Neuronal stem cell (in vitro differentiated cells): Measurements from ENCODE around the gene PRRC1.

Experiments
- DNase-seq: peaks from one replicate; pipeline ENCODE4 v3.0.0-alpha.2; 2013; ENCODE audit warnings: low spot score
- H2AFZ ChIP-seq: one replicate; pipeline ENCODE4 v1.6.1; 2013; ENCODE audit warnings: mild to moderate bottlenecking, low read length, inconsistent platforms
- H2AK5ac ChIP-seq: 2 replicates; pipeline ENCODE4 v1.6.1; 2013; ENCODE audit warnings: low read depth, mild to moderate bottlenecking, inconsistent platforms, low read length, moderate library complexity, mixed read lengths
- H2BK120ac ChIP-seq: 2 replicates; pipeline ENCODE4 v1.6.1; 2013; ENCODE audit warnings: low read depth, mild to moderate bottlenecking, inconsistent platforms, low read length, moderate library complexity, mixed read lengths
- H2BK12ac ChIP-seq: one replicate; pipeline ENCODE4 v1.6.1; 2013; ENCODE audit warnings: low read length, inconsistent platforms
- H2BK15ac ChIP-seq: 2 replicates; pipeline ENCODE4 v1.6.1; 2013; ENCODE audit warnings: mild to moderate bottlenecking, low read length, inconsistent platforms, mixed read lengths
- H2BK5ac ChIP-seq: one replicate; pipeline ENCODE4 v1.6.1; 2013; ENCODE audit warnings: inconsistent platforms, mild to moderate bottlenecking, low read length, moderate library complexity
- H3K14ac ChIP-seq: one replicate; pipeline ENCODE4 v1.6.1; 2013; ENCODE audit warnings: low read length, inconsistent platforms
- H3K18ac ChIP-seq: 2 replicates; pipeline ENCODE4 v1.6.1; 2013; ENCODE audit warnings: low read length, inconsistent platforms
- H3K23ac ChIP-seq: 2 replicates; pipeline ENCODE4 v1.6.1; 2013; ENCODE audit warnings: low read depth, mild to moderate bottlenecking, mixed read lengths, low read length, inconsistent platforms; ENCODE audit not compliant: poor library complexity
- H3K27ac ChIP-seq: replicated peaks from 3 replicates; pipeline ENCODE4 v1.5.1; 2013; ENCODE audit warnings: low read length, inconsistent platforms
- H3K27me3 ChIP-seq, 3 experiments: 2 replicates each; pipeline ENCODE4 v1.6.1; 2013; ENCODE audit warnings: low read length in 3 of 3, mild to moderate bottlenecking in 2 of 3, inconsistent platforms in 1 of 3, low read depth in 1 of 3, mixed read lengths in 1 of 3, moderate library complexity in 1 of 3; ENCODE audit not compliant: control insufficient read depth in 3 of 3, insufficient read depth in 3 of 3
- H3K36me3 ChIP-seq, 2 donors: replicated peaks in 1 of 2; 2 replicates each; pipeline ENCODE4 v1.6.1; 2013; ENCODE audit warnings: low read length in 2 of 2; ENCODE audit not compliant: control insufficient read depth in 2 of 2, insufficient read depth in 2 of 2
- H3K4ac ChIP-seq: 2 replicates; pipeline ENCODE4 v1.6.1; 2013; ENCODE audit warnings: inconsistent platforms, mild to moderate bottlenecking, low read length, moderate library complexity
- H3K4me1 ChIP-seq, 2 donors: 1 replicate in 1 of 2; 2 replicates in 1 of 2; pipeline ENCODE4 v1.6.1; 2013; ENCODE audit warnings: low read length in 2 of 2, low read depth in 1 of 2; ENCODE audit not compliant: control insufficient read depth in 2 of 2, insufficient read depth in 1 of 2
- H3K4me2 ChIP-seq: one replicate; pipeline ENCODE4 v1.6.1; 2013; ENCODE audit warnings: mild to moderate bottlenecking, low read length, inconsistent platforms; ENCODE audit not compliant: insufficient read depth, poor library complexity, severe bottlenecking
- H3K4me3 ChIP-seq, 2 donors: 2 replicates each; pipeline ENCODE4 v1.5.1; 2013; ENCODE audit warnings: low read length in 2 of 2, mild to moderate bottlenecking in 2 of 2, inconsistent platforms in 1 of 2, moderate library complexity in 1 of 2
- H3K79me1 ChIP-seq: one replicate; pipeline ENCODE4 v1.6.1; 2013; ENCODE audit warnings: low read depth, mild to moderate bottlenecking, inconsistent platforms, low read length, moderate library complexity
- H3K9ac ChIP-seq: one replicate; pipeline ENCODE4 v1.6.1; 2013; ENCODE audit warnings: mild to moderate bottlenecking, low read depth, low read length, inconsistent platforms; ENCODE audit not compliant: poor library complexity
- H3K9me3 ChIP-seq, 2 donors: replicated peaks in 1 of 2; 2 replicates each; pipeline versions ENCODE3 to v1.6.1; 2013; ENCODE audit warnings: low read length in 2 of 2, mild to moderate bottlenecking in 2 of 2, inconsistent platforms in 1 of 2, low read depth in 1 of 2, mixed read lengths in 1 of 2, moderate library complexity in 1 of 2; ENCODE audit not compliant: control insufficient read depth in 2 of 2, insufficient read depth in 1 of 2
- H4K8ac ChIP-seq: one replicate; pipeline ENCODE4 v1.6.1; 2013; ENCODE audit warnings: low read depth, mild to moderate bottlenecking, inconsistent platforms, low read length, moderate library complexity
- H4K91ac ChIP-seq: one replicate; pipeline ENCODE4 v1.6.1; 2013; ENCODE audit warnings: low read length, low read depth, mild to moderate bottlenecking, inconsistent platforms; ENCODE audit not compliant: poor library complexity
- WGBS, 2 donors: extraction: QIAGEN DNeasy Blood & Tissue Kit; methylation state at CpG; one replicate each; pipeline ENCODE4 v1.1.7; 2013; ENCODE audit warnings: missing lambda C conversion rate in 2 of 2, mixed read lengths in 1 of 2; ENCODE audit not compliant: insufficient read length in 2 of 2, insufficient replicate concordance in 1 of 2; ENCODE audit errors: extremely low coverage in 2 of 2; 5-methylcytosine and 5-hydroxymethylcytosine counted together

Gene PRRC1

DNA sequence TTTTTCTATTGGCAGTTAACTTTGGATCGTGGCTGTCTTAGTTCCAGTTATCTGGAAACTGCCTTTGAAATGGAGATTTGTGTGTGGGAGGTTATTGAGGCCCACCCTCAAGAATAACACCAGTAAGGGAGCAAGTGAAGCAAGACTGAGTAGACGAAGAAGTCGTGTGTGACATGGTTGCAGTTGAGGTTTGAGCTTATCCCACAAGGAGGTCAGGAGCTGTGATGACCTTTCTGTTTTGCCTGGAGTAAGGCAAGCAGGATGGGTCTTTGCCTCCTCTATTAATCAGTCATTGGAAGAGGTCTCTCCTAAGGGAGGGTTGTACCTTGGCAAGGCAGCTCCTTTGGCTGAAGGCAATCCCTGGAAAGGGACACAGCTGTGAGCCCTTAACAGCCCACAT lies 81.9 kb downstream of the PRRC1 start:
- Histone ChIP-seq H2AFZ (no peak overlapping the region), H3K4me2 (no peak overlapping the region), H3K27me3 (no peaks in the 10 kb centered on the region), H3K9ac (no peak overlapping the region), H4K91ac (no peak overlapping the region), H3K4me3 (no peak overlapping the region), H3K4ac (no peak overlapping the region), H3K79me1 (no peaks in the 10 kb centered on the region), H2BK12ac (no peak overlapping the region), H3K27ac (no peak overlapping the region), H3K23ac (no peak overlapping the region), H3K9me3 (no peaks in the 10 kb centered on the region), H2BK15ac (no peak overlapping the region), H2AK5ac (no peak overlapping the region), H4K8ac (no peak overlapping the region), H3K4me1 (peaks cover 5 to 34% of the 10 kb centered on the region in 2 donors), H2BK120ac (no peak overlapping the region), H2BK5ac (no peak overlapping the region), H3K36me3 (no peaks in the 10 kb centered on the region), H3K18ac (no peak overlapping the region), H3K14ac (no peak overlapping the region)
- DNase-seq = no peak
- WGBS, 2 donors = no CpG with 5 or more reads among the region's 3 CpGs

DNA sequence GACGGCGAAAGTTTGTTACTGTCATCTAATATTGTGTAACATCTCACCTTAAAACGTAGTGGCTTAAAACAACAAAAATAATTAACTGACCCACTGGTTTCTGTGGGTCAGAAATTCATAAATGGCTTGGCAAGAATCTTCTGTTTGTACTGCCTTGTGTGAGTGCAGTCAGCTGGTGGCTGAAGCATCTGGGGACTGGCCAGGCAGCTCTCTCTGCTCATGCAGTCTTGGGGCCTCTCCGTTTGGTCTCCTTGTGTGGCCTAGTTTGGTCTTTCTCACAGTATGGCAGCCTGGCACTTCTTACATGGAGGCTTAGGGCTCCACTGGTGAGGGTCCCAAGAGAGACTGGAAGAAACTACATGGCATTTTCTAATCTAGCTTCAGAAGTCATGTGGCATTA lies 82.4 kb downstream of the PRRC1 start:
- no peak overlapping the region for H3K4me3 ChIP-seq
- no peaks in the 10 kb centered on the region for H3K79me1 ChIP-seq
- no peak overlapping the region for H4K8ac ChIP-seq
- no peak overlapping the region for H2BK120ac ChIP-seq
- no CpG with 5 or more reads among the region's 4 CpGs for WGBS, 2 donors
- no peak overlapping the region for H3K4me2 ChIP-seq
- H3K9me3 ChIP-seq = no peaks in the 10 kb centered on the region
- H3K27ac ChIP-seq = no peak overlapping the region
- no peak overlapping the region for H3K18ac ChIP-seq
- no peak overlapping the region for H2AK5ac ChIP-seq
- peak overlapping the region; percentile 30 for H2AFZ ChIP-seq
- H3K14ac ChIP-seq = no peak overlapping the region
- H3K23ac ChIP-seq = no peak overlapping the region
- no peak overlapping the region for H2BK15ac ChIP-seq
- no peak overlapping the region for H3K9ac ChIP-seq
- H3K4me1 ChIP-seq = peaks cover 5 to 36% of the 10 kb centered on the region in 2 donors
- DNase-seq = no peak
- H4K91ac ChIP-seq = no peak overlapping the region
- no peaks in the 10 kb centered on the region for H3K27me3 ChIP-seq
- no peaks in the 10 kb centered on the region for H3K36me3 ChIP-seq
- no peak overlapping the region for H3K4ac ChIP-seq
- no peak overlapping the region for H2BK5ac ChIP-seq
- no peak overlapping the region for H2BK12ac ChIP-seq

DNA sequence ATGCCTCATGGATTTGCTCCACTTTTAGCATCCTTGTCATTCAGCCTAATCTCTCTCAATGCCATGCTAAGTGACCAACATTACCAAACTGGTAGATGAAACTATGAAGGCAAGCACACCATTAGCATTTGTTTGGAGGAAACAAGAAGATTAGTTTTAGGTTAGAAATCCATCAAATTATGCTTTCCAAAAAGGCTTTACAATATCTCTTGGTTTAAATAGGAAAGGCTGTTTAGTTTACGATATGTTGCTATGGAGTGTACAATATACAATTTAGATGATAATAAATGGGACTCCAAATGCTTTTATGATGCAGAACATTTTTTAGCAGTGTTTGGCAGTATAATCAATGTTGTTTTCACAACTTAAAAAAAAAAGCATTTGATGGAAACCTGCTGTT lies 83.7 kb downstream of the PRRC1 start:
- Histone ChIP-seq H3K14ac (no peak overlapping the region), H2BK5ac (no peak overlapping the region), H3K4me3 (no peak overlapping the region), H3K4me1 (peaks cover 6 to 37% of the 10 kb centered on the region in 2 donors), H3K27ac (no peak overlapping the region), H4K91ac (no peak overlapping the region), H2BK12ac (no peak overlapping the region), H3K4ac (no peak overlapping the region), H3K27me3 (no peaks in the 10 kb centered on the region), H2AK5ac (no peak overlapping the region), H3K23ac (no peak overlapping the region), H2BK15ac (no peak overlapping the region), H3K4me2 (no peak overlapping the region), H3K9me3 (no peaks in the 10 kb centered on the region), H3K36me3 (no peaks in the 10 kb centered on the region), H2AFZ (no peak overlapping the region), H3K18ac (no peak overlapping the region), H4K8ac (no peak overlapping the region), H2BK120ac (no peak overlapping the region), H3K79me1 (no peaks in the 10 kb centered on the region), H3K9ac (no peak overlapping the region)
- no peak for DNase-seq
- no CpG with 5 or more reads among the region's 1 CpG for WGBS, 2 donors

DNA sequence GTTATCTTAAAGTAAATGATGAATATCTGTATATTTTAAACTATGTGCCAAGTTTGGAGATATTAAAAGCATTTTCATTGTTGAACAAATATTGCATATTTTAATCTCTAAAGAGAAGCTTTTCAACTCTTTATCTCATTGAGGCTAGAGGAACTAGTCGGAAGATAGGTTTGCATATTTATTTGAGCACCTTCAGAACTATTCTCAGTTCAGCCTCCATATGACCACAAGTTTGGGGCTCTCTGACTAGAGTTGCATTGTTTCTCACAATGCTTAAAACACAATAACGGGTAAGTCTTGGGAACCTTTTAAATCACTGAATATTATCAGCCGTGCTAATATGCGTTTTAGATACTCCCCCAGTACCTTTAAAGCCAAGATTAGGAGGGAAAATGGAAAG lies 84.2 kb downstream of the PRRC1 start:
- no peaks in the 10 kb centered on the region for H3K27me3 ChIP-seq
- no peak overlapping the region for H3K4me2 ChIP-seq
- no peaks in the 10 kb centered on the region for H3K9me3 ChIP-seq
- no peak overlapping the region for H2BK12ac ChIP-seq
- no peak overlapping the region for H2AFZ ChIP-seq
- H2BK5ac ChIP-seq = no peak overlapping the region
- H3K27ac ChIP-seq = no peak overlapping the region
- no peak overlapping the region for H3K14ac ChIP-seq
- no peak overlapping the region for H4K8ac ChIP-seq
- no peak overlapping the region for H3K4ac ChIP-seq
- no peak overlapping the region for H3K18ac ChIP-seq
- no peak overlapping the region for H4K91ac ChIP-seq
- H3K4me1 ChIP-seq = peaks cover 6 to 37% of the 10 kb centered on the region in 2 donors
- H2BK15ac ChIP-seq = no peak overlapping the region
- no CpG with 5 or more reads among the region's 4 CpGs for WGBS, 2 donors
- H3K36me3 ChIP-seq = no peaks in the 10 kb centered on the region
- H3K4me3 ChIP-seq = no peak overlapping the region
- no peak overlapping the region for H2AK5ac ChIP-seq
- no peak overlapping the region for H2BK120ac ChIP-seq
- H3K79me1 ChIP-seq = no peaks in the 10 kb centered on the region
- DNase-seq = no peak
- H3K9ac ChIP-seq = no peak overlapping the region
- no peak overlapping the region for H3K23ac ChIP-seq
